HEK293T (cell line): Measurements from ENCODE around the gene OSMR.

Experiments used
- ARNT ChIP-seq: fragments of 450-650 bp; IDR thresholded peaks from 2 replicates; pipeline ENCODE4 v1.6.1; 2017; ENCODE audit warnings: mild to moderate bottlenecking
- BHLHE40 ChIP-seq: fragments of 450-650 bp; IDR thresholded peaks from 2 replicates; pipeline ENCODE4 v1.6.1; 2016; ENCODE audit warnings: mild to moderate bottlenecking, moderate library complexity, borderline replicate concordance
- ELF4 ChIP-seq: fragments of 450-650 bp; IDR thresholded peaks from 2 replicates; pipeline ENCODE4 v1.6.1; 2017; ENCODE audit warnings: antibody characterized with exemption
- FOXA1 ChIP-seq: fragments of 450-650 bp; IDR thresholded peaks from 2 replicates; pipeline ENCODE4 v1.6.1; 2016; ENCODE audit warnings: mild to moderate bottlenecking
- FOXK2 ChIP-seq: fragments of 450-650 bp; IDR thresholded peaks from 2 replicates; pipeline ENCODE4 v1.6.1; 2016; ENCODE audit warnings: mild to moderate bottlenecking
- FOXM1 ChIP-seq: fragments of 450-650 bp; IDR thresholded peaks from 2 replicates; pipeline ENCODE4 v1.6.1; 2017; ENCODE audit warnings: mild to moderate bottlenecking, borderline replicate concordance
- L3MBTL2 ChIP-seq: fragments of 450-650 bp; conservative IDR thresholded peaks from 2 replicates; pipeline ENCODE4 v1.6.1; 2016; ENCODE audit warnings: mild to moderate bottlenecking
- LEF1 ChIP-seq: fragments of 450-650 bp; IDR thresholded peaks from 2 replicates; pipeline ENCODE4 v1.6.1; 2017; ENCODE audit warnings: mild to moderate bottlenecking, borderline replicate concordance
- NFRKB ChIP-seq: fragments of 450-650 bp; IDR thresholded peaks from 2 replicates; pipeline ENCODE4 v1.6.1; 2016; ENCODE audit warnings: mild to moderate bottlenecking, moderate library complexity
- SP1 ChIP-seq: fragments of 450-650 bp; IDR thresholded peaks from 2 replicates; pipeline ENCODE4 v1.6.1; 2017
- SUZ12 ChIP-seq: fragments of 450-650 bp; IDR thresholded peaks from 2 replicates; pipeline ENCODE4 v1.6.1; 2016; ENCODE audit warnings: mild to moderate bottlenecking
- TARDBP ChIP-seq: fragments of 450-650 bp; IDR thresholded peaks from 2 replicates; pipeline ENCODE4 v1.6.1; 2016
- ZNF384 ChIP-seq: fragments of 450-650 bp; IDR thresholded peaks from 2 replicates; pipeline ENCODE4 v1.6.1; 2016
- TF ChIP-seq, protein P1 (sequence below): fragments of 450-650 bp; IDR thresholded peaks from 2 replicates; pipeline ENCODE4 v1.6.1; 2016

DNA sequence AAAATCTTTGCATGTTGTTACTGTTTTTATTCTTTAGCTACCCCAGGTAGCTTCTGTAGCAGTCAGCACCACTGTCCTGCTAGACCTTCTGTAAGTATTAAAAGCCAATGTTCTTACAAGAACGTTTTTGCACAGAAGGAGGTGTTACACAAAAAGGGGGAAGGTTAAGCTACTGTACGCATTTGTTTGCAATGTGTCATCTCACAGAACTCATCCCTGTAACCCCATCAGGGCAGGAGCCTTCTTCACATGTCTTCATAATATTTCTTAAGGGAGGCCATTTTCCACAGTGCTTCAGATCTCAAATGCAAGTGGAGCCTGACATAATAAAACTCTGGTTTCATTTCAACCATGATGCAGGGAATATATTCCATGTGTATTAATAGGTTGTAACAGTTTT is 67.9 kb downstream of the OSMR start:
- TF ChIP-seq FOXA1 (no peak), TARDBP (no peak), BHLHE40 (no peak), LEF1 (no peak), FOXK2 (no peak), FOXM1 (no peak), ARNT (no peak), ELF4 (no peak), SUZ12 (no peak), SP1 (no peak), L3MBTL2 (no peak), NFRKB (no peak), ZNF384 (no peak)
- TF ChIP-seq, protein P1, sequence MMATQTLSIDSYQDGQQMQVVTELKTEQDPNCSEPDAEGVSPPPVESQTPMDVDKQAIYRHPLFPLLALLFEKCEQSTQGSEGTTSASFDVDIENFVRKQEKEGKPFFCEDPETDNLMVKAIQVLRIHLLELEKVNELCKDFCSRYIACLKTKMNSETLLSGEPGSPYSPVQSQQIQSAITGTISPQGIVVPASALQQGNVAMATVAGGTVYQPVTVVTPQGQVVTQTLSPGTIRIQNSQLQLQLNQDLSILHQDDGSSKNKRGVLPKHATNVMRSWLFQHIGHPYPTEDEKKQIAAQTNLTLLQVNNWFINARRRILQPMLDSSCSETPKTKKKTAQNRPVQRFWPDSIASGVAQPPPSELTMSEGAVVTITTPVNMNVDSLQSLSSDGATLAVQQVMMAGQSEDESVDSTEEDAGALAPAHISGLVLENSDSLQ, result no peak
